ENCODE results near the gene GUCY1A2. TPM values are rescaled to one million over a fixed set of nuclear protein-coding genes. Genes with fewer than 3 reads are reported as not detected.

Gene GUCY1A2
- total RNA-seq, 1 donor from 2014 or later, result 17.8 TPM

- Mint-ChIP-seq H3K4me1 (ENCODE audit: low read depth, unreplicated experiment) (no peaks in the 10 kb centered on the region), H3K4me3 (ENCODE audit: unreplicated experiment) (no peak overlapping the region), H3K9me3 (ENCODE audit: unreplicated experiment) (peaks cover 31% of the 10 kb centered on the region), H3K36me3 (ENCODE audit: low read depth, unreplicated experiment) (peaks cover 2% of the 10 kb centered on the region), H3K27me3 (ENCODE audit: low read depth, unreplicated experiment) (no peaks in the 10 kb centered on the region), H3K27ac (ENCODE audit: unreplicated experiment) (peak overlapping the region; percentile 48)
- no peaks in the 10 kb centered on the region for H3K27me3 ChIP-seq (ENCODE audit: insufficient read depth, low read length)
- FAIRE-seq, result no peak
- peak overlapping the region; percentile 17 for H3K27ac ChIP-seq (ENCODE audit: low read depth, low read length)
- TF ChIP-seq CTCF (IDR thresholded peaks at IDR 0.05; ENCODE audit: insufficient read depth, low read depth, low read length), result no peak
- no peak for TF ChIP-seq EZH2 (IDR thresholded peaks at IDR 0.05; ENCODE audit: insufficient read depth, low read length)
- H3K4me3 ChIP-seq (ENCODE audit: insufficient read depth, low read depth, low read length), result no peak overlapping the region
- H2AFZ ChIP-seq (ENCODE audit: low read depth, low read length), result no peak overlapping the region
- H3K79me2 ChIP-seq (ENCODE audit: insufficient read depth, low read length), result no peaks in the 10 kb centered on the region
- peak; percentile 34 for DNase-seq (ENCODE audit: low read depth)
- H3K9ac ChIP-seq (ENCODE audit: low read length), result no peak overlapping the region
- no peaks in the 10 kb centered on the region for H4K20me1 ChIP-seq (ENCODE audit: insufficient read depth, low read length)
- peaks cover 12% of the 10 kb centered on the region for H3K9me3 ChIP-seq (ENCODE audit: insufficient read depth, low read depth, low read length)
- no peak overlapping the region for H3K4me2 ChIP-seq (ENCODE audit: low read length)
- H3K36me3 ChIP-seq (ENCODE audit: insufficient read depth, low read length), result no peaks in the 10 kb centered on the region
- H3K4me1 ChIP-seq (ENCODE audit: insufficient read depth, low read length), result no peaks in the 10 kb centered on the region
These were observed 31.8 kb upstream of the GUCY1A2 start for GRCh38 chr11:107050121-107050520.

- H3K4me2 ChIP-seq (ENCODE audit: low read length), result peak overlapping the region; percentile 70
These were observed 26.2 kb upstream of the GUCY1A2 start for GRCh38 chr11:107044503-107044902.

More at GRCh38 chr11:107044503-107044902, 26.2 kb upstream of the GUCY1A2 start:
- FAIRE-seq (no peak), DNase-seq (ENCODE audit: low read depth) (peak; percentile 63)
- peak overlapping the region; percentile 76 for H3K9ac ChIP-seq (ENCODE audit: low read length)
- H3K36me3 Mint-ChIP-seq (ENCODE audit: low read depth, unreplicated experiment), result no peaks in the 10 kb centered on the region
- no peak overlapping the region for H3K4me3 ChIP-seq (ENCODE audit: insufficient read depth, low read depth, low read length)
- peak overlapping the region; percentile 99 for H3K27ac ChIP-seq (ENCODE audit: low read depth, low read length)
- peaks cover 3% of the 10 kb centered on the region for H3K9me3 ChIP-seq (ENCODE audit: insufficient read depth, low read depth, low read length)
- TF ChIP-seq EZH2 (IDR thresholded peaks at IDR 0.05; ENCODE audit: insufficient read depth, low read length) (no peak), CTCF (IDR thresholded peaks at IDR 0.05; ENCODE audit: insufficient read depth, low read depth, low read length) (no peak)
- H3K79me2 ChIP-seq (ENCODE audit: insufficient read depth, low read length), result no peaks in the 10 kb centered on the region
- no peak overlapping the region for H2AFZ ChIP-seq (ENCODE audit: low read depth, low read length)
- peak overlapping the region; percentile 98 for H3K27ac Mint-ChIP-seq (ENCODE audit: unreplicated experiment)
- H3K9me3 Mint-ChIP-seq (ENCODE audit: unreplicated experiment), result peaks cover 9% of the 10 kb centered on the region
- no peaks in the 10 kb centered on the region for H4K20me1 ChIP-seq (ENCODE audit: insufficient read depth, low read length)
- no peaks in the 10 kb centered on the region for H3K36me3 ChIP-seq (ENCODE audit: insufficient read depth, low read length)
- H3K4me3 Mint-ChIP-seq (ENCODE audit: unreplicated experiment), result no peak overlapping the region
- no peaks in the 10 kb centered on the region for H3K27me3 Mint-ChIP-seq (ENCODE audit: low read depth, unreplicated experiment)
- H3K4me1 ChIP-seq (ENCODE audit: insufficient read depth, low read length), result peaks cover 37% of the 10 kb centered on the region
- H3K4me1 Mint-ChIP-seq (ENCODE audit: low read depth, unreplicated experiment), result peaks cover 32% of the 10 kb centered on the region
- no peaks in the 10 kb centered on the region for H3K27me3 ChIP-seq (ENCODE audit: insufficient read depth, low read length)

Measured in astrocyte (in vitro differentiated cells and primary cell).